ENCODE data around the gene C13orf46.
A peak's percentile ranks its signal among the peaks of the same experiment; 100 is the strongest.
"Not testable (repeated sequence)": the region's sequence is repeated elsewhere in the genome, so short reads cannot be mapped to it uniquely, and the experiment has no call there.

The C13orf46 gene

DNA sequence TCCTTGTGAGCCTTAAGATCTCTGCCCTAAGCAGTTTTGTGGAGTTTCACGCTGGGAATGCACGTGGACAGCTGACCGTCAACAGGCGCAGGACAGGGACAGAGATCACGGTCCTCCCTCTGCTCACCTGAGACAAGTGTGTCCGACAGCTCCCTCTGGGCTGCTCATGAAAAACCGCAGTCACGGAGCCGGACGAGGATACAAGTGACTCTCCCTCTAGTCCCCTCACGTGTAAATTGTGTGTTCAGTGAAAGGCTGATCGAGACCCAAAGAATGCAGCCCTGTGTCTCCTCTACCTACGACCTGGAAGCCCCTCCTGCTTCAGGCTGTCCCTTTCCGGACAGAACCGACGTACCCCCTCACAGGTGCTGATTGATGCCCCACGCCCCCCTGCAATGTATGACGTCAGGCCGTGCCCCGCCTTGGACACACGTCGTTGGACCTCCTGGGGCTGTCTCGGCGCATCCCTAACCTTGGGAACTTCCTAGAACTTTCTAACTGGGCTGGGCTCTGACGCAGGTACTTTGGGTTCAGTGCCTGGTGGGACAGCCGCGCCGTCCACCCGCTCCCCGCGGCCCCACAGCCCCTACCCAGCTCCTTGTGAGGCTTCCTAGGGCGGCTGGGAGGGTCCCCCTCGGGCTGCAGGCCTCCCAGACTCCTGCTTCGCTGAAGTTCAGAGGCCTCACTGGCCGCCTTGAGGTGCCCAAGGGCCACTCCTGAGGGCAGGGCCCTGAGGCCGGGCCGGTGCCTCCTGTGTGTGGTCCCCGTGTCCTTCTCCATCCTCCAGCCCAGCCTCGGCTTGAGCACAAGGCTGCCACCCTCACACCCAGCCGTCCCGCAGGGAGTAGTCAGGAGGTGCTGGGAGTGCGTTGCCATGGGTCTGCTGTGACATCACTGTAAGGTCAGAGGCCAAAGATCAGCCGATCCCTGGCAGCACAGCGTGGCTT lies at the start of gene C13orf46:
Gene C13orf46, minus strand, starts transcription at position 859 of the 947 bp plus-strand sequence. Its CDS starts 79 bp downstream, at position 780.
- no peak for DNase-seq

DNA sequence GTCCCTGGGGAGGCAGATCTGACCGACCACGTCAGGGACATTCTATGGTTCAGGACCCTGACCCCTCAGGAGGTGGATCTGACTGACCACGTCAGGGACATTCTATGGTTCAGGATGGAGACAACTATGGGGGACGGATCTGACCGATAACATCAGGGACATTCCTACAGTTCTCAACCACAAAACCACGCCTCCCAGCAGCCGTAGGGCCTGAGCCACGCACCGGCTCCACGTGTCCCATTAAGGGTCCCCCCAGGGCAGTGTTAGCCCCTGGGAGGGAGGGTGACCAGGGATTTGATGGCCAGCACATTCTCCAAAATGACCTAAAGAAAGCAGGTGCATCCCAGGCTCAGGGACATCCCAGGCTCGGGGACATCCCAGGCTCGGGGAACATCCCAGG lies 49.0 kb upstream of the C13orf46 start:
- no peak for DNase-seq

DNA sequence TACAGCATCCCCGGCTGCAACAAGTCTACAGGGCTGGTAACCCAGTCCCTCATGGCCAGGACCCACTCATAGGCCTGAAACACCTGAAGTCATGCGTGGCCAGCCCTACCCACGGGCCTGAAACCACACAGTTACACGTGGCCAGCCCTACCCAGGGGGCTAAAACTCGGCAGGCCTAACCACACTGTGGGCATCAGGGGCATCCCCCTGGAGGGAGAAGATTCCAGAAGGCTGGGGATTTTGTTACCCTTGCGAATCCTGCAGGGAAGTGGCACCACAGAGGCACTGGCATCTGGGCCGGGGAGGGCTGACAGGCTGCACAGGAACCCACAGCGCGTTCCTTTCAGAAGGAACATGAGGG lies 48.4 kb upstream of the C13orf46 start:
- DNase-seq, result no peak

DNA sequence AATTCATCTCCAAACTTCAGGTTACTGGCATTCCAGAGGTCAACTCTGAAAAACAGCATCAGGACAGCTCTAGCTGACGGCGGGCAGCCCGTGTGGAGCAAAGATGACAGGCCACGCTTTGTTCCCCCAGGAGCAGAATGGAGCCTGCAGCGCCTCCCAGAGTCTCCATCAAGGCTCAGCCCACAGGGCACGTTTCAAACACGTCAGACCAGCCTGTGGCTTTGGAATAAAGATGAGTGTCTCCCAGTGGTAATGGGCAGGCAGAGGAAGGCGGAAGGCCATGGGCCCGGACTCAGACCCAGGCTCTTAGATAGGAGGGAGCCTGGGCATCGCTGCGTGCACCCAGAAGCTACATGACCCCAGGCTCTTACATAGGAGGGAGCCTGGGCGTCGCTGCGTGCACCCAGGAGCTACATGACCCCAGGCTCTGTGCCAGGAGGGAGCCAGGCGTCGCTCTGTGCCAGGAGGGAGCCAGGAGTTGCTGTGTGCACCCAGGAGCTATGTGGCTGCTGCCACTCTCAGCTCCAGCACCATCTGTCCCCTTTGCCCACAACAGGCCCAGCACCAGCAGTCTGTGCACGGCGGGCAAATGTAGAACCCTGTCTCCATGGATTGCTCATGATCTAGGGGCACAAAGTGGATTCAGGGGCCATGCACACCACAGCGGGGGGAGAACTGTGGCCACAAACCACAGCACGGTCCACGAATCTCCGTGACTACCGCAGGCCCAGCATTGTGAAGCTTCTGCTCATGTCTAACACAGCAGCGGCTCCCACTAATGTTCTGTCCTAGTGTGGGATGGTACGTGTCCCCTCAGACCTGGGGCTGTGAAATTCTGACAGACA lies 47.8 kb upstream of the C13orf46 start:
- DNase-seq, result no peak

DNA sequence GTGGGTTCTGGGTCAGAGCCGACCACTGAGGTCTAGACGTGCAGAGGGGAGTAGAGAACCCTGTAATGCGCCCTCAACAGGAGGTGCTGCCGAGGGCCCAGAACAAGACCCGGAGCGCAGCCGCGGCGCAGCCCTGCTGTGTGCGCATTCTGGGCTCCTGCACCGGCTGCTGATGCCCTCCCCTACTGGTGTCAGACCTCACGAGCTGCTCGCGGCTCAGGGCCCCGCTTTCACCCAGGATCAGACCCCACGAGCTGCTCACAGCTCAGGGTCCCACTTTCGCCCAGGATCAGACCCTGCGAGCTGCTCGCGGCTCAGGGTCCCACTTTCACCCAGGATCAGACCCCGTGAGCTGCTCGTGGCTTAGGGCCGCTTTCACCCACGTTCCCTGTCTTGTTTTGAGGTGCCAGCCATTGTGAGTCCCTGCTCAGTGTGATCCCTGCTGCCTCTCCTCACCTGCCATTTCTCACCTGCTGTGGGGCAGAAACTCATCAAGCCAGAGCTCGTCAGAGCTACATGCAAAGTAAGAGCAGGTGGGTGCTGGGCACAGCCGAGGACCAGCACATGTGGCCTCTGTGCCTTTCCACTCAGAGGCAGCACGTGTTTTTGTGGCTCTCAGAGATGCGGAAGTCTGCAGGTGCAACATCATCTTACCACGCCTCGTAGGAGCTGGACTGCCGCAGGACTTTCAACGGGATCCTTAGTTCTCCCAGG lies 47.0 kb upstream of the C13orf46 start:
- DNase-seq, result no peak

DNA sequence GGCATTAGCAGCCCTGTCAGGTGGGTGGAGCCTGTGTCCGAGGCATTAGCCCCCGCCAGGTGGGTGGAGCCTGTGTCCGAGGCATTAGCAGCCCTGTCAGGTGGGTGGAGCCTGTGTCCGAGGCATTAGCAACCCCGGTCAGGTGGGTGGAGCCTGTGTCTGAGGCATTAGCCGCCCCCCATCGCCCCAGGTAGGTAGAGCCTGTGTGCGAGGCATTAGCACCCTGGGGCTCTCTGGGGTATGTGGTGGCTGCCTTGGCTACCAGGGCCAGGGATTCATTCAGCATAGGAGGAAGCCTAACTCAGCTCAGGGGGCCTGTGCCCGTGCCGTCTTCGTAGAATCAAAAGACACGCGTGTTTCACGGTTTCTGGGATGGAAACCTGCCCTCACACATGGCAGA lies 46.3 kb upstream of the C13orf46 start:
- not testable (repeated sequence) for DNase-seq

DNA sequence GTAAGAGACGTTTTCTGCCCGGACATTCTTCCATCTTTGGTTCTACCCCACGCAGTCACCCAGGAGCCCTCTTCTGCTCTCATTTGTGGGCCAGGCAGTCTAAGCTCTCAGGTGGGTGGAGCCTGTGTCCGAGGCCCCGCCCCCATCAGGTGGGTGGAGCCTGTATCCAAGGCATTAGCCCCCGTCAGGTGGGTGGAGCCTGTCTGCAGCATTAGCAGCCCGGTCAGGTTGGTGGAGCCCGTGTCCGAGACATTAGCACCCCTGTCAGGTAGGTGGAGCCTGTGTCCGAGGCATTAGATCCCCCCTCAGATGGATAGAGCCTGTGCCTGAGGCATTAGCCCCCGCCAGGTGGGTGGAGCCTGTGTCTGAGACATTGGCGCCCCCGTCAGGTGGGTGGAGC lies 45.5 kb upstream of the C13orf46 start:
- DNase-seq, result peak; percentile 60

DNA sequence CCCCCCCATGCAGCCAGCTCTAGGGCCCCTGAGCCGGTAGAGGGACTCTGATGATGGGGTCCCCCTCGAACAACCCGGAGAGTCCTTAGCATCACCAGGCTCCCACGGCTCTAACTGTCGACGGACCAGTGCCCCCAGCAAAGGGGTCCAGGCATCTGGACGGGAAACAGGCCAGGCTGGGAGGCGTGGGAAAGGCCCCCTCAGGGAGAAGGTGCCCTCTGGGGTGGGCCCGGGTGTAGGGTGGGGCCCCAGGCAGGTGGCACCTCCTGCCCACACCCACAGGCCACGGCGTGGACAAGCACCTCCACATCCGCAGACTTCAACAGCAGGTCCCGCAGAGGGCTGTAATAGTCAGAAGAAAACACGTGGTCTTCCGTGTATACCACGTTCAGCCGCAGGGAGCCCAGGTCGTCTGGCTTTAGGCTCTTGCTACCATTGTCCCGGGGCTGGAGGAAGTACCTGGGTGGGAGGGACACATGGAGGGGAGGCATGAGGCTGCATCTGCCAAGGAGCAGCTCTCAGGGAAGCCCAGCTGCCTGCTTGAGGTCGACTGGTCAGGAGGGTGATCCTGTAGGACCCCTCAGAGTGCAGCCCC lies 44.7 kb upstream of the C13orf46 start:
- no peak for DNase-seq

DNA sequence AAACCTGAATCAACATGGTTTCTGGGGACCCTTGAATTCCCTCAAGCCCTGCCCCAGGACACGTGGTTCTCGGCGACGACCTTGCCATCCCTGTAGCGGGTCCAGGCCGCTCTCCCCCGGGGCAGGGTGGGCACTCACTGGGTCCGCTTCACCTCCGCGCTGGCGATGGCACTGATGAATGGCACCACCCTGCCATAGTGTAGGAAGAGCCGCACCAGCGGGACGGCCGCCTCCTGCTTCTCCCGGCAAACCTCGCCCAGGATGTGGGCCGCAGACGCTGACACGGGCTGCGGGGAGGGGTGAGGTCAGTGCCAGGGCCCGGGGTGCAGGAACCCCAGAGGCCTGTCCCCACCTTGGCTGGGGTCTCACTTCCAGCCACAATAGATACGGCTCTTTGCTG lies 44.1 kb upstream of the C13orf46 start:
- no peak for DNase-seq

DNA sequence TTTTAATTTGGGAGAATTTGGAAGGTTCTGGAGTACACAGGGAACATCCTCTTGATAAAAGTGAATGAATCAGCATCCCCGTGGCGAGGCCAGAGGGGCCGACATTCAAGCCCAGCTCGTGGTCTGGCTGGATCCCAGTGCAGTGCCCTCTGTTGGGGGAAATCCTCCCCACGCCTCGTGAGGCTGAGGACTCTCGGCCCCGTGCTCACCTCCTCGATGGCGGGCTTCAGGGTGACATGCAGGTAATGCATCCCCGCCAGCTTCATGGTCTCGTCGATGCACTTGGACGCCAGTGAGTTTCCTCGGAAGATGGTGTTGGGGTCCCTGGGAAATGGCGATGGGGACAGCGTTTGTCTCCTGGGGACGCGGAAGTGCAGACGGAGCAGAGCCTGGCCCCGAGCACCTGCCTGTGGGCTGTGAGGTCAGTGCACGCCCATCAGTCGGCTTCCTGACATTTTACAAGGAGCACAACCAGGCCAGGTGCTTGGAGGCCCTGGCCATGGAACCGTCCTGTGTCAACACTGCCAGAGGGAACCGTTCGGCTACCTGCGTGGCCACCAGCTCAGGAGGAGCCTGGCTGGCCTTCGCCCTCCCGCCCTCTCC lies 43.3 kb upstream of the C13orf46 start:
- no peak for DNase-seq

DNA sequence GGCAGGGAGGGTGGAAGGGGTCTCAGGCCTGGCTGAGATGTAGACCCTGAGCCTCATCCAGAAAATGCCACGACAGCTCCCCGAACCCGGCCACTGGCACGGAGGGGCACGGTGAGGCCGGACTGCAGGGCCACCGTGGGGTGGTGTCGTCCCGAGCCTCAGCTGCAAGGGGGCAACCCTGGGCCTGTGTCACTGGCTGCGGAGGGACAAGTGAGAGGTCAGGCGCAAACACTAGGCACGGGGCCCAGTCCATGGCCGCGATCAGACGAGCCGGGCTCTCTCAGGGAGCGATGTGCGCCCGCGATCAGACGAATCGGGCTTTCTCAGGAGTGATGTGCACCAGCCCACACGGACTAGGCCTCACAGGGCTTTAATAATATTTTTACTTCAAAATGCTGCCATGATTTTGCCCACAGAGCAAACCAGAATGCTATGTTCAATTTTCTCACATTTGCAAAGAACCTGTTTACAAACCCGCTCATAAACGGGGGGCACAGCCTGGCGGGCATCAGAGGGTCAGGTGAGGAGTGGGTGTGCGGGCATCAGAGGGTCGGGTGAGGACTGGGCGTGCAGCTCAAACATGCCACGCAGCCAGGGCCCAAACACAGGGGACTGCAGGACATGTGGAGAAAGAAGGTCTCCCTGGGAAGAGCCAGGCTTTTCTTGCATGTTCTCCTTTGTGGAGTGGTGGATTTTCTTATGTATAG lies 42.6 kb upstream of the C13orf46 start:
- DNase-seq, result no peak

DNA sequence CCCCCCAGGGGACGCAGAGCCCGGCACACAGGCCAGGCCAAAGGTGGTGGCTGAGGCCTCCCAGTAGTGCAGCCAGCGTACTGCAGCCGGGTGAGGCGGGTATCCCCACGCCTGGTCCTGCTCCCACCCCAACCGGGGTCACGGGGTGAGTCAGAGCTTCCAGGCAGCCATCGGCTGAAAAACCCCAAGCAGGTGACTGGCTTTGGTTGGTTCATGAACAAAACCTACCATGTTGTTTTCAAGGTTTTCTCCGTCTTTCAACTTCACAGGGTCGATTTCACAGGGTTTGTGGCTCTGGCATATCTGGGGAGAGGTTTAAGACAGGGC lies 42.1 kb upstream of the C13orf46 start:
- DNase-seq, result no peak

DNA sequence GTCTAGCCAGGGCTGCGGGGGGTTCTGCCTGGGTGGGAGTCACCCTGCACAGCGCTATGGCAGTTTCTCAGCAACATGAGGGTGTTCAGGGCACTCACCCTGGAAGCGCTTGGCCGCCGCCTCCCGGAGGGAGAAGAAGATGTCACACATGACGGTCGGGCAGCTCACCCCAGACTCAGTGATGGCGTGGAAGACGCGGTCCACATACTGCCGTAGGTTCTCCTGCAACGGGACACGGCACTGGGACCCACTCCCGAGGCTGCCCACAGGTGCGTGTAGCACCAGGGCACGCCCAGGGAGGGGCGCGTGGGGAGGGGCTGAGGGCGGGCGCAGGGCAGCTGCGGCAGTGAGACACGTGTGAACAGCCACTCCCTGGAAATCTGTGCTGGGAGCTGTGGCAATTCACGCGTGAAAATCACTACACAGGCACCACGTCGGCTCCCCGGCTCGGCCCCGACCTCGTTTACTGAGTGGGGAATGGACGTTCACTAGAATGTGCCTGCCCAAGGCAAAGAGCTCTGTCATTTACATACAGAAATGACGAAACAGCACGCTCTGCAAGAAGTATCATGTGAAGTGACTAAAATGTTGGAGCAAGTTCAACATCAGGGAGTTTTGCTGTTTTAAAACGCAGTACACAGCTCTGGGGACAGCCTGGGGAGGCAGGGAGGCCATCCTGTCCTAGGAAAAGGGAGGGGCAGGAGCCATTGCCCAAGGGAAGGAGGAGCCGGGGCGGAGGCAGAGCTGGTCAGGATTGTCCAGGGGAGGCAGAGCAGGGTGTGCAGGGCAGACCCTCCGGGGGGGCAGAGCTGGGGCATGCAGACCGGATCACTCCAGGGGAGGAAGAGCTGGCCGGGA lies 41.5 kb upstream of the C13orf46 start:
- DNase-seq, result no peak

DNA sequence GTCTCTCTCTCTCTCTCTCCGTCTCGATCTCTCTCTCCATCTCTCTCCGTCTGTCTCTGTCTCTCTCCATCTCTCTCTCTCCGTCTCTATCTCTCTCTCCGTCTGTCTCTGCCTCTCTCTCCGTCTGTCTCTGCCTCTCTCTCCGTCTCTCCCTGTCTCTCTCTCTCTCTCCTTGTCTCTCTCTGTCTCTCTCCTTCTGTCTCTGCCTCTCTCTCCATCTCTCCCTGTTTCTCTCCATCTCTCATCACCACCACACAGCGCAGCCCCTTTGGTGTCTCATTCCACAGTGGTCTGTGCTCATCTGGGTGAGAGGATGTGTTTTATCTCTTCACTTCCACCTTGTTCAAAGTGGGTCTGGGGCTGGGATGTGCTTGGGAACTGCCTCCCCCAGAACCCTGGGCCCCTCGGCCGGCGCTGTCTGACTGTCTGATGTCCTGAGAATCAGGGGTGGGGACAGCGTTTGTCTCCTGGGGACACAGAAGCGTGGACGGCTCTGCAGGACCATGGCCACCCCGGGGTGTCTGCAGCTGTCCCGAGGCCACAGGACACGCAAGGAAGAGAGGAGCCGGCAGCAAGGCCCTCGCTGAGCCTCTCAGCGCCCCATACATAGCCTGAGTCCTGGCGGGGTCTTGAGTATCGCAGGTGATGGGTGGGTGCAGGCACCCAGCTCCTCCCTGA lies 40.2 kb upstream of the C13orf46 start:
- DNase-seq, result no peak

DNA sequence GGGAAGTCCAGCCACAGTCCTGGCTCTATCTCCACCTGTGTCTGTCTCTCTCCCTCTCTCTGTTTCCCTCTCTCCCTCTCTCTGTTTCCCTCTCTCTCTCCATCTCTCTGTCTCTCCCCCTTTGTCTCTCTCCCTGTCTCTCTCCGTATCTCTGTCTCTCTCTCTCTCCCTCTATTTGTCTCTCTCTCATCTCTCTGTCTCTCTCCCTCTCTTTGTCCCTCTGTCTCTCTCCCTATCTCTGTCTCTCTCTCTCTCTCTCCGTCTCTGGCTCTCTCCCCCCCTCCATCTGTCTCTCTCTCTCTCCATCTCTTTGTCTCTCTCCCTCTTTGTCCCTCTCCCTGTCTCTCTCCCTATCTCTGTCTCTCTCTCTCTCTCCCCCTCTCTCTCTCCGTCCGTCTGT lies 39.5 kb upstream of the C13orf46 start:
- no peak for DNase-seq

DNA sequence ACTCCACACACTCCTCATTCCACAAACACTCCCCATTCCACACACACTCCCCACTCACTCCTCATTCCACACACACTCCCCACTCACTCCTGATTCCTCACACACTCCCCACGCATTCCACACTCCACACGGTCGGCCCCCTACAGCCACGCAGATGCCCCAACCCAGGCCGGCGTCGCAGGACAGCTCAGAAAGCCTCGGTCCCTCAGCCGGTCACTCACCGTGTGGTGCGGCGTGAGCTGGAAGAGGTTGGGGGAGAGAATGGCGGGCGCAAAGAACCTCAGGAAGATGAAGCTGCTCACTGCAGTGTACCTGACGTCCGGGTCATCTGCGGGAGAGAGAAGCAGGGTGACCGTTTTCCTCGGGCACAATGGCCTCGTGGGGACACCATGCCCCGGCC lies 39.0 kb upstream of the C13orf46 start:
- DNase-seq, result no peak

DNA sequence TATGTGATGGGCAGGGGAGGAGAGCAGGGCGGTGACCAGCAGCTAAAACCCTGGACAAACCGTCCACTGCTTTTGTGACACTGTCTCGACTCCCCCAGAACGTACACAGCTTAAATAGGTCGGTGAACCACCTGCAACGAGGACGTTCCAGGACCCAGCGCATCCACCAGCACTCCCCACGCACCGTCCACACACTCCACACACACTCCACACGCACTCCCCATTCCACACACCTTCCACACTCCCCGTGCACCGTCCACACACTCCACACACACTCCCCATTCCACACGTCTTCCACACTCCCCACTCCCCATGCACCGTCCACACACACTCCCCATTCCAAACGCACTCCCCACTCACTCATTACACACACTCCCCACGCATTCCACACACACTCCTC lies 38.3 kb upstream of the C13orf46 start:
- DNase-seq, result no peak

DNA sequence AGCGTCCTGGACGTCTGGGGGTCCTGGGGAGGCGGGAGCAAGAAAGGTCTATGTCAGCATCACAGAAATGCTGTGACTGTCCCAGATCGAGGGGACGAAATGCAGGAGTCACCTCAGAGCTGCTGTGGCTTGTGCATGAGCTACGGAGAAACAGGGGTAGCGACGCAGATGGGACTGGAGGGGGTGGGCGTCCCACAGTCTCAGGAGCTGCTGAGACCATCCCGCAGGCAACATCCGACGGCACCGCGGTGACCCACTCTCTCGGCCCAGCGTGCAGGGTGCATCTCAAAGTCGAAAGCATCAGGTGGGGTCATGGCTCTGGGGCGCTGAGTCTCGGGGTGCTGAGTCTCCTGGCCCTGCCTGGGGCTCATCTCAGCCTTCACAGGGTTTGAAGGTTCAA lies 37.4 kb upstream of the C13orf46 start:
- DNase-seq, result no peak

DNA sequence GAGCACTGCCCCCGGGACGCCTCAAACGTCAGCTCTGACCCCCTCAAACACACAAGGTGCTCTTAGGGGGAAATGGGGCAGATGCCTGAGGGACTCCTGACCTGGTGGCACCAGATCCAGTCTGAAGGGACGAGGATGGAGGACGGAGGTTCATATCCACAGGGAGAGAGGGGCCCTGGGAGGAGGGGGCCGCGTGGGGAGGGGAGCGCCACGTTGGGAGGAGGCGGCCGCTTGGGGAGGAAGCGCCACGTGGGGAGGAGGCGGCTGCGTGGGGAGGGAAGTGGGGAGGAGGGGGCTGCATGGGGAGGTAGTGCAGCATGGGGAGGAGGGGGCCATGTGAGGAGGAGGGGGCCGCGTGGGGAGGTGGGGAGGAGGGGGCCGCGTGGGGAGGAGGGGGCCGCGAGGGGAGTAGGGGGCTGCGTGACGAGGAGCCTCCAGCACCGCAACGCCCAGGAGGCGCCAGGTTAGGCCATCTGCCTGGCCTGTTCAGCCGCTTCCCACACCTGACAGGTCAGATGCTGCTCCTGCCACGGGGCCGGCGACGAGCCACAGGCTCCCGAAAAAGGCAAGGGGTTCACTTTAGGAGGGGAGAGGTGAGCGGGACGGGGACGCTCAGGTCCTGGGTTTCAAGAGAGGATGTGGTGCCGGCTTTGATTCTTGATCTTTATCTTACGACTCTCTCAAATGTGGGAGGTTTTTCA lies 36.7 kb upstream of the C13orf46 start:
- peak; percentile 35 for DNase-seq
